DMS114 treated with DMSO at 0.1 percent for 48 hours (cell line): ENCODE measurements around the gene B4GALT3.
A peak's percentile ranks its signal among the peaks of the same experiment; 100 is the strongest.

Source experiments
- DNase-seq: peaks from one replicate; lab custom pipeline; 2025; ENCODE audit not compliant: unreplicated experiment; lab: John Stamatoyannopoulos, UW

B4GALT3 gene

GRCh38 chr1:161163793-161164192 is 13.5 kb downstream of the B4GALT3 start:
- no peak for DNase-seq

DNA sequence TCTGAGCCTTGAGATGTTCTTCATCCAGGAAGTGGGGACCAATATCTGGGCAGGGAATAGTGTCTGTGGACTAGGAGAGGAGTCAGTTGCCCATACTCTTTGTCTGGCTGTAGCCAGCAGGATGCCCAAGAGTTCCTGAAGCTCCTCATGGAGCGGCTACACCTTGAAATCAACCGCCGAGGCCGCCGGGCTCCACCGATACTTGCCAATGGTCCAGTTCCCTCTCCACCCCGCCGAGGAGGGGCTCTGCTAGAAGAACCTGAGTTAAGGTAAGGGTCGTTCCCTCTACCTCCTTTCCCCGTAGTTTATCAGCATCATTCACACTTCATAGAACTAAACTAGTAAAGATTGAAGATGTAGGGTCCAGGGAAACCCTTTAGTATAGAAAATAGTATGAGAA is 14.5 kb downstream of the B4GALT3 start:
- no peak for DNase-seq

GRCh38 chr1:161162052-161162451 is 15.3 kb downstream of the B4GALT3 start:
- no peak for DNase-seq

DNA sequence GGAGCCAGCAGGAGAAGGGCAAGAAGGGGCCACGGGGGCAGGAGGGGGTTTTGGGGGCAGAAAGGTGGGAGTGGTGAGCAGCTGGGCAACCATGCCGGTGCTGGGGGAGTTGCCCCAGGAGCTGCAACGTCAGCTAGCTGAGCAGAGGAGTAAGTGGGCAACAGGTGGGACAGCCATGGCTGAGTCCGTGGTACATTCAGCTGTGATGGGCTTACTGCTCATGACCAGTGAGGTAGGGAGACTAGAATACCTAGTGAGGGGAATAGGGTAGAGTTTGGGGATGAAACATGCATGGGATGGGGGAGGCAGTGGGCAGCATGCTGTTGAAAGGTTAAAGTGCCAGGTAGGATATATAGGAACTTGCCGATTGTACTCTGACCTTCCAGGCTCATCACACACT is 15.7 kb downstream of the B4GALT3 start:
- no peak for DNase-seq

GRCh38 chr1:161160671-161161145 is 16.6 kb downstream of the B4GALT3 start:
- DNase-seq, result no peak

DNA sequence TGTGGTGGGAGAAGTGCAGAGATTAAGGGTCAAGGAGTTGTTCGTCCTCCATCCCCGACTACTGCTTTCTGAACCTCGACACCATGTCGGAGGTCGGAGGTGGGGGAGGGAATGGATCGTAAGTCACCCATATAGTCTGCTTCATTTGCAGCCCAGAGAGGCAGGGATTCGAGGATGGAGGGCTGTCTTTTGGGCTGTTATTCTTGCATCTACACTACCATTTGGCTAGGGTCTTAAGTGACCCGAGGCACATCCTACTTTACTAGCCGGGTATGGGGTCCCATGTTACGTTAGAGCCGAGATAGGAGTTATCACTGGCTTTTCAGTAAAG is 17.4 kb downstream of the B4GALT3 start:
- no peak for DNase-seq

- DNase-seq, result peak; percentile 94
These were observed 18.0 kb downstream of the B4GALT3 start, which contains the start of gene USP21 for GRCh38 chr1:161159087-161159912. Gene USP21 (plus strand): TSS chr1:161159500. CDS start chr1:161160641, 1,141 bp downstream.

- no peak for DNase-seq
These were observed 18.8 kb downstream of the B4GALT3 start for GRCh38 chr1:161158316-161159010.

- peak; percentile 34 for DNase-seq
These were observed 19.4 kb downstream of the B4GALT3 start for GRCh38 chr1:161157867-161158266.

DNA sequence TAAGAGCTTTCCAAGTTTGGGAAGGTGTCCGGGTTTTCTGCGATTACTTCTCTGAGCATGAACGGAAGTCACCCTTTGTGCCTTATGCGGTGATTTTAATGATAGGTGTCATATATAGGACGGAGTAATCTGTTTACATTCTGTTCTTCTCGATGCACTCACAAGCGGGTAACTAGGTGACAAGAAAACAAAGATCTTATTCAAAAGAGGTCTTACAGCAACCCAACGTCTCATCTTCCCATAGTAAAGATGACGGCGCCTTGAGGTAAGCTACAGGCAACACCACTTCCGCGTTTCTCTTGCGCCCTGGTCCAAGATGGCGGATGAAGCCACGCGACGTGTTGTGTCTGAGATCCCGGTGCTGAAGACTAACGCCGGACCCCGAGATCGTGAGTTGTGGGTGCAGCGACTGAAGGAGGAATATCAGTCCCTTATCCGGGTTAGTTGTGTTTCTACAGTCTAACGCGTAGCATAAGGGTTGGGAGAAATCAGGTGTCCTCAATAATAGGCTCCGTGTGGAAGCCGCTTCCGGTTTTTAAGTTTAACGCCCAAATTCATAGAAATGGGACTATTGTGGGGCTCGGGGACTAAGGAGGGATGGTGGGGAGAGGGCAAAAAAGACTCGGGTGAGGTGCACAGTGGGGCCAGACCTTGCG is 23.5 kb downstream of the B4GALT3 start, which contains the start of gene UFC1:
Gene UFC1 (plus strand): TSS at position 297 of the 656 bp plus-strand sequence. CDS start 20 bp downstream, at position 317.
- DNase-seq, result peak; percentile 98

GRCh38 chr1:161153176-161153575 is 24.1 kb downstream of the B4GALT3 start:
- no peak for DNase-seq

DNA sequence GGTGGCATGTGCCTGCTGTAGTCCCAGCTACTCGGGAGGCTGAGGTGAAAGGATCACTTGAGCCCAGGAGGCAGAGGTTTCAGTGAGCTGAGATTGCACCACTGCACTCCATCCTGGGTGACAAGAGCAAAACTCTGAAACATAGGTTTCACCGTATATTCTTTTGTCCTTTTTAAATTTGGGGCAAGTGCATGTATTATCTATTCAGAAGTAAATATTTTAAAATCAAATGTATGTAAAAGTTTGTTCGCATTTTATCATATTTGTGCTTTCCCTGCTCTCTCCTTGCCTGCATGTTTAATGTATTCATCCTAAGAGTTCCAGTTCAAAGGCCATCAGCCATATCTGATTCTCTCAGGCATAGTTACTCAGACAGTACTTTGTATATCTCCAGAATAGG is 31.5 kb downstream of the B4GALT3 start:
- DNase-seq, result no peak

DNA sequence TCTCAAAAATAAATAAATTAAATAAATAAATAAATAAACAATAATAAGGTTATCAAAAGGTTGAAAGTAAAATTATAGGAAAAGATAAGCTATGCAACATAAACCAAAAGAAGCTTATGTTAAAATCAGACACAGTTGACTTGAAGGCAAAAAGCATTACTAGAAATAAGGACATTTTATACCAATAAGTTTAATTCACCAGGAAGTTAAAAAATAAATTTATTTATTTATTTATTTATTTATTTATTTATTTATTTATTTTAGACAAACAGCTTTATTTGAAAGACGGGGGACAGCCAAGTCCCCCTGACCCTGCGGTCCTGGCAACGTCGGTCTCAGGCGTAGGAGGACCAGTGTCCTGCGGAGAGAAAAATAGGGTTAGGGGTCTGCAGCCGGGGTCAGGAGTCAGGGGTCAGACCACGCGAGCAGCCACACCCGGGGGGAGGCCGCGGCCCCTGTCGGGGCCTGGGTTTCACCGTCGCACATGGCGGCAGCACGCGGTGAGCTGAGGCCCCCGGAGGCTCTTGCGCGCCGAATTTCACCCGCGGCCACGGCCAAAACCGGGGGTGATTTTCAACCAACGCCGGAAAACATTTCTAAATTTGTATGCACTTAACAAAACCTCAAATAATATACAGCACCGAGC is 36.4 kb downstream of the B4GALT3 start:
- no peak for DNase-seq

GRCh38 chr1:161139766-161140165 is 37.5 kb downstream of the B4GALT3 start:
- peak; percentile 44 for DNase-seq

- no peak for DNase-seq
These were observed 38.9 kb downstream of the B4GALT3 start for GRCh38 chr1:161138431-161138830.

DNA sequence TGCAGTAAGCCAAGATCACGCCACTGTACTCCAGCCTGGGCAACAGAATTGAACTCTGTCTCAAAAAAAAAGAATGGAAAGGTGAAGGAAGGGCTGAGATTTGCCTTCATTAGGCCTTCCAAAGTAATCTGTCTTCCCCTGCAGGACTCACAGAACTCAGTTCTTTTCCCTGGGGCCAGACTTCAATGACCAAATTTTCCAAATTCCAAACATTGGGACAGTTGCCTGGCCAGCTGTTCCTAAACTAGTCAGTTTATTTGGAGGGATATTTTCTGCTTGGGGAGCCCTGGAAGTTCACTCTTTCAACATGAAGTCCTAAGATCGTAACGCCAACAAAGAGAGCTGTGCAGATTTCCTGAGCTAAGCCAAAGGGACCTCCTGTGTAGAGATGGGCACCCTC is 39.4 kb downstream of the B4GALT3 start:
- DNase-seq, result no peak

DNA sequence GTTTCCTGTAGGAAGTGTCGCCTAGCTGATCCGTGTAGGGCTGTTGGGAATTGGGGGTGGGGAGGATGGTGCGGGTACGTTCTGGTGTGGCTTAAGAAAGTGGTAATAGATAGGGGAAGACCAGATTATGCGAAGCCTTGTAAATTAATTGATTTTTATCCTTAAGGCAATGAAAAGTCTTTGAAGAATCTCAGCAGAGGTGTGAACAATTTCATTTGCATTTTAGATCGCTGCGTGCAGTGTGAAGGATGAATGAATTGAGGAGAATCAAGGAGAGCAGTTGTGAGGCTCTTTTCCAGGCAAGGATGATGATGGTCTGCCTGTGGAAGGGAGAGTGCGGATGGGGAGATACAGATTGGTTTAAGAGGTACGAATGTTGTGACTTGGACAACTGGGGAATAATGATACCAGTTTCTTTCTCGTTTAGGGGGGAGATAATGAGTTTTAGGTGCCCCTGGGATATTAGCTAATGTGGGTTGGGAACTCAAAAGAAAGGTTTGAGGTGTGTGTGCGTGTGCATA is 44.0 kb downstream of the B4GALT3 start:
- no peak for DNase-seq

DNA sequence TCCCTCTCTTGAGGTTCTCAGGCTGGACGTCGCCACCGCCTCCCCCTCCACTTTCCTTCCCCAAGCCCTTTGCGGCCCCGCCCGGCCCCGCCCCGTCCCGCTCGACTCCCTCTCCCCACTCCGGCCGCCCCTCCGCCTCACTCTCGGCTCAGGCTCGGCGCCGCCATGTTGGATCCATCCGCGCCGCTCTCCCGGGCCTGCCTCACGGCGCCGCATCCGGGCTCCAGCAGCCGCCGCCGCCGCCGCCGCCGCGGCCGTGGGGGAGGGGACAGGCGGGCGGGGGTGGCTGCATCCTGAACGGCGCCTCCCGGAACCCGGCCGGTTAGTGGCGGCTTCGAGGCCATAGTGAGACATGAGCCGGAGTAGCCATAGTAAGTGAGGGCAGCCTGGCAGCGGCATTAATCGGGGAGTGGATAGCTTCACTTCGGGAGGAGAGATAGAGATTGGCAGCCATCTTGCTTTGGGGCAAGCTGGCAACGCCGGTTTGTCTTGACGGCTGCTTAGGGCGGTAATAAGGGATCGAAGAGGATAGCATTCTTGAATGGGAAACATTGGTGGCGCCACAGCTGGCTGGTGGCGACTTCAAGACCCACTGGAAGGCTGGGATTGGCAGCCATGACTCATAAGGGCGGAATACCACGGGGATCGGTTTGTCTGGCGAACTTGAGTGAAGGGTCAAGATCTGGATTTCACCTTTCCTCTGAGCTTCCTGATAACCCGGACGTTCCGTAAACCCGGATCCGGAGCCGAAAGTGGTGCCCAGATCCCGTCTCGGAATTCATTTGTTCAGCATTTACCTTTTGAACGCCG is 44.7 kb downstream of the B4GALT3 start, which contains the start of gene DEDD:
Gene DEDD (minus strand): TSS at position 258 of the 810 bp plus-strand sequence. CDS start 8,205 bp downstream, outside the sequence.
- peak; percentile 100 for DNase-seq

GRCh38 chr1:161131523-161132409 is 45.5 kb downstream of the B4GALT3 start:
- DNase-seq, result no peak
